NT2/D1 (cell line): Measurements from ENCODE around the gene OR51B2.

ENCODE experiments used
- DNase-seq: peaks from one replicate; pipeline ENCODE4 v3.0.0-alpha.2; 2011; ENCODE audit warnings: low read depth, low spot score
- H3K27me3 ChIP-seq: 2 replicates; pipeline ENCODE4 v1.6.0; 2011; ENCODE audit warnings: mild to moderate bottlenecking; ENCODE audit not compliant: insufficient read length, insufficient read depth
- H3K36me3 ChIP-seq: 2 replicates; pipeline ENCODE4 v1.6.1; 2011; ENCODE audit warnings: mild to moderate bottlenecking, low read length, mixed read lengths; ENCODE audit not compliant: insufficient read depth, insufficient read length
- H3K4me1 ChIP-seq: 2 replicates; pipeline ENCODE4 v1.5.1; 2011; ENCODE audit not compliant: insufficient read depth, insufficient read length
- H3K4me3 ChIP-seq: 2 replicates; pipeline ENCODE4 v1.5.1; 2011; ENCODE audit warnings: low read depth; ENCODE audit not compliant: insufficient read length
- H3K9ac ChIP-seq: 2 replicates; pipeline ENCODE4 v1.6.0; 2011; ENCODE audit warnings: low read depth; ENCODE audit not compliant: insufficient read length
- H3K9me3 ChIP-seq: 2 replicates; pipeline ENCODE4 v1.5.1; 2011; ENCODE audit warnings: mild to moderate bottlenecking, low read length; ENCODE audit not compliant: insufficient read depth
- SUZ12 ChIP-seq: IDR thresholded peaks from 2 replicates; pipeline ENCODE4 v1.6.1; 2011; ENCODE audit not compliant: insufficient read length, insufficient read depth; ENCODE audit errors: extremely low read depth
- YY1 ChIP-seq: IDR thresholded peaks from 2 replicates; pipeline ENCODE4 v1.6.1; 2011; ENCODE audit not compliant: insufficient read length, insufficient read depth
- ZNF274 ChIP-seq: IDR thresholded peaks from 2 replicates; pipeline ENCODE4 v1.6.1; 2011; ENCODE audit warnings: mild to moderate bottlenecking, low read depth, low read length

OR51B2 gene

DNA sequence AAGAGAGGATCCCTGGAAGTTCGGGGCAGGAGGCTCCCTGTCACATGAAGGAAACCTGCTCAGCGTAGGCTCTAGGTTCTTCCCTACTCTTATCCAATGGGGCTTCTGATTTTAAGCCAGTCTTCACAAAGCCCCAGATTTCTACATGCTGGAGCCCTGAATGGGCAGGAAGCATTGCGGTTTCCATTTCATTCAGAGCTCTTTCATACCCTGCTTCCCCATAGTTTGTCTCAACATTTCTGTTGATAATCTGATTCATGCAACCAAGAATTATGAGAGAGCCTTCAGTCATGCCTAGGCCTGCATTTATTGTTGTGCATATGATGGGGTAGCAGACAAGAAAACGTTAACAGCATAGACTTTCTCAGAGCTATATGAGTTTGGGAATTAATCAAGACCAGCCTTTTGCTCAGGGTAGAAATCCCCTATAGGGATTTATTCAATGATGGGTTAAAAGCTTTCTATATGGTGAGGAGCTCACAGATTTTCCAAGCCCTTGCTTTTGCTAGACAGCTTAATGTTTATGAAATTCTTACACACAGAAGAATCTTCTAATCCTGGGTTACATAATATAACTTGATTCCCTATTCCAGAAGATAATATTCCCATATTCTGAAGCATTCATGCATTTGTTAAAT is 38.3 kb downstream of the OR51B2 start:
- no peak overlapping the region for H3K9ac ChIP-seq
- H3K36me3 ChIP-seq = no peaks in the 10 kb centered on the region
- H3K9me3 ChIP-seq = no peaks in the 10 kb centered on the region
- no peak overlapping the region for H3K4me3 ChIP-seq
- no peaks in the 10 kb centered on the region for H3K27me3 ChIP-seq
- TF ChIP-seq ZNF274 (no peak), SUZ12 (no peak), YY1 (no peak)
- DNase-seq = no peak
- no peaks in the 10 kb centered on the region for H3K4me1 ChIP-seq

DNA sequence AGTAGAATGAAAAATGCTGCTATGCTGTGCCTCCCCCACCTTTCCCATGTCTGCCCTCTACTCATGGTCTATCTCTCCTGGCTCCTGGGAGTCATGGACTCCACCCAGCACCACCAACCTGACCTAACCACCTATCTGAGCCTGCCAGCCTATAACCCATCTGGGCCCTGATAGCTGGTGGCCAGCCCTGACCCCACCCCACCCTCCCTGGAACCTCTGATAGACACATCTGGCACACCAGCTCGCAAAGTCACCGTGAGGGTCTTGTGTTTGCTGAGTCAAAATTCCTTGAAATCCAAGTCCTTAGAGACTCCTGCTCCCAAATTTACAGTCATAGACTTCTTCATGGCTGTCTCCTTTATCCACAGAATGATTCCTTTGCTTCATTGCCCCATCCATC is 39.5 kb downstream of the OR51B2 start:
- H3K9ac ChIP-seq = no peak overlapping the region
- DNase-seq = no peak
- no peaks in the 10 kb centered on the region for H3K9me3 ChIP-seq
- TF ChIP-seq SUZ12 (no peak), ZNF274 (no peak), YY1 (no peak)
- peaks cover 4% of the 10 kb centered on the region for H3K4me1 ChIP-seq
- no peaks in the 10 kb centered on the region for H3K27me3 ChIP-seq
- H3K4me3 ChIP-seq = no peak overlapping the region
- no peaks in the 10 kb centered on the region for H3K36me3 ChIP-seq

DNA sequence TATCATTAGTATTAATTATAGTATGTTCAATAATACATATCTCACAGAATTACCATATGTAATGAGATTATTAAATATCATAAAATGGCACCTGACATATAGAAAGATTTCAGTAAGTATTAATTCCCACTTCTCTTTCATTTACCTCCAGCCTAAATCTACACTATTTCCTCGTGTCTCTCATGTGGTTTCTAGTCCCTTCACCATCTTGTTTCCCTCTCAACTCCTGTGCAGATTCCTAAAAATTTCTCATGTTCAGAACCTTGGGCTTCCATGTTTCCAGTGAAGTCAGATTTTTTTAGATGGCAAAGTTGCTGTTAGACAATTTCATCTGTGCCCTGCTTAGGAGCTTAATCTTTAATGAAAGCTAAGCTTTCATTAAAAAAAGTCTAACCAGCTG is 40.2 kb downstream of the OR51B2 start:
- Histone ChIP-seq H3K36me3 (no peaks in the 10 kb centered on the region), H3K4me3 (no peak overlapping the region), H3K9me3 (no peaks in the 10 kb centered on the region), H3K9ac (no peak overlapping the region), H3K4me1 (peaks cover 4% of the 10 kb centered on the region), H3K27me3 (no peaks in the 10 kb centered on the region)
- TF ChIP-seq ZNF274 = no peak
- TF ChIP-seq SUZ12 = no peak
- TF ChIP-seq YY1 = no peak
- no peak for DNase-seq

DNA sequence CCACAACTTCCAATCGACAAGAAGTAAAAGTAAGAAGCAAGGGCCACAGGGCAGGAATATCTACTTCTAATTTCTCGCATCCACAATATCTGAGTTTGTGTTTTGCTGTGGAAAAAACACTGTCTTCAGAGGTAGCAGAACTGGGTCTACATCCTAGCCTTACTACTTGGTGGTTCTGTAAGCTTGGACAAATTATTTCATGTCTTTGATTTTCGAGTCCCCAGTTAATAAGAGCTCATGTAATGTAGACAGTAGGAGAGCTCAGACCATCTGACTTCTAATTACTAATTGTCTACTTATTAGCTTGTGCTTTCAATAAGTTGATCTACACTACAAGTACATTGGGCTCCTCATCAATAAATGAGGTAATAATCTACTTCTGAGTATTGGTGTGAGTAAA is 41.0 kb downstream of the OR51B2 start:
- no peak for TF ChIP-seq ZNF274
- TF ChIP-seq YY1 = no peak
- no peak for TF ChIP-seq SUZ12
- Histone ChIP-seq H3K27me3 (no peaks in the 10 kb centered on the region), H3K9ac (no peak overlapping the region), H3K4me1 (peaks cover 4% of the 10 kb centered on the region), H3K9me3 (no peaks in the 10 kb centered on the region; the same call in 1 of the 2 replicates), H3K36me3 (no peaks in the 10 kb centered on the region), H3K4me3 (no peak overlapping the region)
- no peak for DNase-seq

DNA sequence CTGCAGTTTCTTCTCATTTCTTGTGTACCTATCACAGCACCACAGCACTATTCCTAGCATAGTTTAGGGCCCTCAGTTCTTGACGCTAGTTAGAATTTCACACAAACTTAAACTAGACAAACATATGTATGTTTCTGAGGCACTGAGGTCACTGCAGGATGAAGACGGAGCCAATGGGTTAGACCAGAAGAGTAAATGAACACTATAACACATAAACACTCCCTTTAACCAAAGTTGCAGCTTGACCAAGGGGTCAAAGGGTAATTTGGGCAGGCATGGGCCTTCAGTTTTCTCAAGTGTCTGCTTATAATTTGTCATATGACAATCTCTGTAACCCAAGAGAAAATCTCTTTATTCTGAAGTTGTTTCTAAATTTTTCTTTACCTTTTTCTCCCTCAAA is 41.5 kb downstream of the OR51B2 start:
- H3K4me3 ChIP-seq = no peak overlapping the region
- H3K27me3 ChIP-seq = no peaks in the 10 kb centered on the region
- no peaks in the 10 kb centered on the region for H3K36me3 ChIP-seq
- H3K4me1 ChIP-seq = peaks cover 4% of the 10 kb centered on the region
- DNase-seq = no peak
- TF ChIP-seq YY1 (no peak), ZNF274 (no peak), SUZ12 (no peak)
- H3K9me3 ChIP-seq = no peaks in the 10 kb centered on the region; the same call in 1 of the 2 replicates
- H3K9ac ChIP-seq = no peak overlapping the region

DNA sequence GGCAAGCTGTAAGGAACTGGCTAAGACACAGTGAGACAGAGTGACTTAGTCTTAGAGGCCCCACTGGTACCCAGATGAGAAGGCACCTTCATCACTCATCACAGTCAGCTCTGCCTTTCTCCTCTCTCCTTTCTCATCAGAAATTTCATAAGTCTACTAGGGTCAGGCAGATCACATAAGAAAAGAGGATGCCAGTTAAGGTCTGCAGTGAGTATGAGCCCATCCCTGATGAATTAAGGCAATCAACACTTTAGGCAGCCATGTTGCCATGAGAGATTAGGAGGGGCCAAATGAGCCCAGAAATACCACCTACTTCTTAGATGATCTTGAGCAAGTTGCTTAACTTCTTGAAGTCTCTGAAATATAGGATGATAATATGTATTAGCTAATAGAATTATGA is 42.5 kb downstream of the OR51B2 start:
- no peaks in the 10 kb centered on the region for H3K27me3 ChIP-seq
- no peak overlapping the region for H3K9ac ChIP-seq
- H3K4me3 ChIP-seq = no peak overlapping the region
- no peaks in the 10 kb centered on the region for H3K36me3 ChIP-seq
- TF ChIP-seq YY1 = no peak
- H3K9me3 ChIP-seq = no peaks in the 10 kb centered on the region; the same call in 1 of the 2 replicates
- no peak for DNase-seq
- peaks cover 4% of the 10 kb centered on the region for H3K4me1 ChIP-seq

DNA sequence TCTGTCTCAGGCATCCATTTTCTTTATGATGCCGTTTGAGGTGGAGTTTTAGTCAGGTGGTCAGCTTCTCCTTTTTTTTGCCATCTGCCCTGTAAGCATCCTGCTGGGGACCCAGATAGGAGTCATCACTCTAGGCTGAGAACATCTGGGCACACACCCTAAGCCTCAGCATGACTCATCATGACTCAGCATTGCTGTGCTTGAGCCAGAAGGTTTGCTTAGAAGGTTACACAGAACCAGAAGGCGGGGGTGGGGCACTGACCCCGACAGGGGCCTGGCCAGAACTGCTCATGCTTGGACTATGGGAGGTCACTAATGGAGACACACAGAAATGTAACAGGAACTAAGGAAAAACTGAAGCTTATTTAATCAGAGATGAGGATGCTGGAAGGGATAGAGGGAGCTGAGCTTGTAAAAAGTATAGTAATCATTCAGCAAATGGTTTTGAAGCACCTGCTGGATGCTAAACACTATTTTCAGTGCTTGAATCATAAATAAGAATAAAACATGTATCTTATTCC is 43.5 kb downstream of the OR51B2 start:
- TF ChIP-seq YY1 = no peak
- no peak for TF ChIP-seq ZNF274
- TF ChIP-seq SUZ12 = no peak
- Histone ChIP-seq H3K36me3 (no peaks in the 10 kb centered on the region), H3K27me3 (no peaks in the 10 kb centered on the region), H3K9me3 (no peaks in the 10 kb centered on the region; the same call in 1 of the 2 replicates), H3K9ac (no peak overlapping the region), H3K4me3 (no peak overlapping the region), H3K4me1 (peaks cover 4% of the 10 kb centered on the region)
- peak; percentile 66 for DNase-seq
